GM20431 (cell line): ENCODE data around the gene PHF2.

ENCODE experiments used
- in situ Hi-C: fragments of 300-500 bp; cut with MseI, MboI; formaldehyde crosslinking; loops from one replicate; pipeline ENCODE4 v1.15.0; 2020; ENCODE audit warnings: low sequenced_read_pairs; ENCODE audit not compliant: unreplicated experiment

Gene PHF2

GRCh38 chr9:93684161-93684765 is 107.9 kb downstream of the PHF2 start:
- in situ Hi-C loops, result loop anchor here (10.0 to 25.0 kb wide), 2 partner anchors 271 to 528 kb away; partner anchors contain the start of gene BARX1

DNA sequence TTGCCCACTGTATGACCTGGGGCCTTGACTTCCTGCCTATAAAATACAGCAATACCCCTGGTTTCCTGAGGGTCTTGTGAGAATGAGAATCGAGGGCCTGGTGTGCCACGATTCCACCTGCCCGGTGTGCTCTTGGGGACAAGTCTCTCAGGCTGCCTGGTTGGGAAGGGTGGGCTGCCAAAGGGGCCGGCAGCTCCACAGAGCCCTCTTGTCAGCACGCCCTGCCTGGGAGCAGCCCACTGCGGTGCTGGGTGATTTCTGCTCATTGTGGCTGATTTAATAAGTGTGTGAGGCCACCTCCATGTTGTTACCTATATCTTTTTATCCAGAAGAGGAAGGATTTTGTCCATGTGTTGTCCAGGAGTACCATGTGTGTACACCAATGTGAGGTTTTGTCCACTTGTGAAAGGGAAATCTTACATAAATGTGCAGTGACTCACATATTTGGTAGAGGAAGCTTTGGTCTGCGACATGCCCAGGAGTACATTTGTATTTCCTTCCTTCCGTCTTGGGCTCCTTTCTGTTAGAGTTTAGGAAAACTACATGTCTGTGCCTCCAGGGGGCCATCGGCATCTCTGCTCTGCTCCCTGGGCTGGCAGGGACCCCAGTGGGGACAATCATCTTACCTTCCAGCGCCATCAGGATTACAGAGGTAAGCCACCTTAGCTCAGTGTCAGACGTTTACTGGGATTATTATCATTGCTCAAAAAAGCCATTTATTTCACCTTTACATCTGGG is 108.6 kb downstream of the PHF2 start:
- in situ Hi-C loops, result loop anchor here (10.0 to 25.0 kb wide), 2 partner anchors 270 to 527 kb away; partner anchors contain the start of gene BARX1

GRCh38 chr9:93686127-93686879 is 109.9 kb downstream of the PHF2 start:
- in situ Hi-C loops, result loop anchor here (10.0 to 25.0 kb wide), 2 partner anchors 268 to 526 kb away; partner anchors contain the start of gene BARX1

DNA sequence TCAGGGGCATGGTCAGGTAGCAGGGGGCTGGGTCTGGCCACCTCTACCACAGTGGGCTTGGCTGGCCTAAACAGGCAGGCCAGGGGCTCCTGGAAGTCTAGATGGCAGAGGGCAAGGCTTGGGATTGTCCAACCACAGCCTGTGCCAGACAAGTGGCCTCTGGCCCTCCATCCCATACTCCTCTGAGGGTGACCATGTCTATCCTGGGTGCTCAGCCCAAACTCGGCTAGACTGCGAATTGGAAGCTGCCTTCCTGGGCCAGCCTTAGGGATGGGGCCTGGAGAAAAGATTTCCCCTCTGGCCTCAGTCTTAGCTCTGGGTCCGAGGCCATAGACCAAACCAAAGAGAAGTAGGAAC is 110.5 kb downstream of the PHF2 start:
- in situ Hi-C loops, result loop anchor here (10.0 to 25.0 kb wide), 2 partner anchors 268 to 525 kb away; partner anchors contain the start of gene BARX1

DNA sequence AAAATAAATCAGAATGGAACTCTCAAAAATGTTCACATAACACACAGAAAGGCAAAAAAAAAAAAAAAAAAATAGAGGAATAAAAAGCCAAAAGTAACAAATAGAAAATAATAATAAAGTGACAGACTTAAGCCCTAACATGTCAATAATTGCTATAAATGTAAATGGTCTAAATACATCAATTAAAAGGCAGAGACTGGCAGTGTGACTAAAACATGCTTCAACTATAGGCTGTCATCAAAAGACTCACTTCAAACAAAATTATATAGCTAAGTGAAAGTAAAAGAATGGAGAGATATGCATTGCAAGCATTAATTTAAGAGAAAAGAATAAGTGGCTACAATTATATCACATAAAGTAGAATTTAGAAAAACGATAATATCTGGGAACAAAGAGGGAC is 114.2 kb downstream of the PHF2 start:
- in situ Hi-C loops, result loop anchor here (25.0 kb wide), 1 partner anchor 522 kb away; no protein-coding TSS in a partner anchor

- in situ Hi-C loops, result loop anchor here (25.0 kb wide), 1 partner anchor 519 kb away; no protein-coding TSS in a partner anchor
Observed at GRCh38 chr9:93693129-93693528, 116.7 kb downstream of the PHF2 start.

DNA sequence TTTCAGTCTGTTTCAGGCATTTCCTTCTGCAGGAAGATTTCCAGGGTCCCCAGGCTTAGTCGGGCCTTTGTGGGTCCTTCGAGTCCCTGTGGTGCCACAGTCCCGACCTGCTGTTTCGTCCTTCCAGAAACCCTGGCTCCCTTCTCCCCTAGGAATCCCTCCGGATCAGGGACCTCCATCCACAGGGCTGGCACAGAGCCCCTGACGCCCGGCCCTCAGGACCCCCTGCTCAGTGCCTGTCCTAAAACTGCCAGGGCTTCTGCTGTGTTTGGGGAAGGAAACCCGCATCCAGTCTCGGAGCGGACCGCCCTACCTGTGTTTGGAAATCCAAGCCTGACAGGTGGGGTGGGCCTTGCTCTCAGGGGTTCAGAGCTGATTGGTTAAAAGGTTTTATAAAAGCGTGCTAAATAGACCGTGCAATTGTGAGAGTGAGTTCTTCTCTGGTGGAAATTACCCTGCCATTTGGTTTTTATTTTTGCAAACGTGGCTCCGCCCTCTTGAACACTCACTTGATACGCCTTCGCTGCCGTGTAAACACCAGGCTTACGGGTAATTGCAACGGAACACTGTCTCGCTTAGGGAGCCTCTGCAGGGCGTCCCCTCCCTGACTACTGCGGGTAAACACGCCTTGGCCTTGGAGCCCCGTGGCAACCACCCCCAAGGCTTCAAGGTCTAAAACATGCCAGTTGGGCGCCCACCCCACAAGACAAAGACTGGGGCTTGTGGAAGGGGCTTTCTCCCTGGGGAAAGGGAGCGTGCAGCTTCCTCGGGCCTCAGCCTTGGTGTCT is 121.2 kb downstream of the PHF2 start:
- in situ Hi-C loops, result loop anchor here (25.0 kb wide), 1 partner anchor 515 kb away; no protein-coding TSS in a partner anchor

- in situ Hi-C loops, result loop anchor here (25.0 kb wide), 1 partner anchor 514 kb away; no protein-coding TSS in a partner anchor
Observed at GRCh38 chr9:93698140-93698908, 121.9 kb downstream of the PHF2 start.

GRCh38 chr9:93699650-93700049 is 123.3 kb downstream of the PHF2 start:
- in situ Hi-C loops, result loop anchor here (25.0 kb wide), 1 partner anchor 513 kb away; no protein-coding TSS in a partner anchor

DNA sequence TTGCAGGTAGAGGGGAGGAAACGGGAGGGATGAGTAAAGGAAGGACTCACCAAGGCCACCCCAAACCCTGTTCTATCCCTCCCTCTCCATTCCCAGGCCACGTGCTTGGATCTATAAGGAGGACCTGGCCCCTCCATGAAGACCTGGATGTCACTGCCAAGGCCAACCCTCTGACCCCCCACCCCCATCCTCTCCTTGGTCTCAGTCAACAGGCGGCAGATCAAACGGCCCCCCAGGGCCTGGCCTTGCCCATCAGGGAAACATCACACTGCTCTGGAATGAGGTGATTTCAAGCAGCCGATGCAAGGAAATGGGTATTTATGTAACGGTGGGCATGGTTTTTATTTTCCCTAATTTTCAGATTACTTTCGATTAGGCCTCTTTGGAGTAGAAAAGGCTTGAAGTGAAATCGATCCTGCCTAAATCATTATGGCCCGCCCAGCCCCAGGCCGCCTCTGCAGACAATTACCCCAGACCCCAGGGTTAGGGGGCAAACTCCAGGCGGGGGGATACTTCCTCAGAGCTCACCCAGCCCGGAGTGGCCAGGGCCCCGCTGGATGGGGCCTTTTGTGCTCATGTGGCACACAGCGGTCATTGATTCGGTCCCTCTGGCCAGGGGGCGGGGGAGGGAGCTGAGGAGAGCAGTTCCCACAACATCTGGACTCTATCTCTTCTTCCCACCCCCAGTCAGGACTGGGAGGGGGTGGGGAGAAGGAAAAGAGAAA is 125.3 kb downstream of the PHF2 start:
- in situ Hi-C loops, result no loop called here

DNA sequence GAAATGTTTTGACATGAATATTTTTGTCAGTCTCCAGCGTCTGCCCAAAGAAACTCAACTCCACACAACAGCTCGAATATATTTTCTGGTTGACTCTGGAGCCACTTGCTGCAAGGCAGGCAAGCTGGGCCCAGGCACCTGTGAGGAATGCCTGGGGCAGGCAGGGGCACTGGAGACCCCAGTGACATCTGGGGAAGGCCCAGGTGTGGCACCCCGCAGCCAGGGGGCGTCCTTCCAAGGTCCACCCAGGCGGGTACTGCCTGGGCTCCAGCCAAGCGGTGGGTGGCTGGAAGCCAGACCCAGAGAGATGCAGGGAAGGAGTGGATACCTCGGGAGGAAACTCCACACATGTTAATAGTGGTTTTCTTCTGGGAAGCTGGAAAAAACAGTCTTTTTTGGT is 125.9 kb downstream of the PHF2 start:
- in situ Hi-C loops, result no loop called here

DNA sequence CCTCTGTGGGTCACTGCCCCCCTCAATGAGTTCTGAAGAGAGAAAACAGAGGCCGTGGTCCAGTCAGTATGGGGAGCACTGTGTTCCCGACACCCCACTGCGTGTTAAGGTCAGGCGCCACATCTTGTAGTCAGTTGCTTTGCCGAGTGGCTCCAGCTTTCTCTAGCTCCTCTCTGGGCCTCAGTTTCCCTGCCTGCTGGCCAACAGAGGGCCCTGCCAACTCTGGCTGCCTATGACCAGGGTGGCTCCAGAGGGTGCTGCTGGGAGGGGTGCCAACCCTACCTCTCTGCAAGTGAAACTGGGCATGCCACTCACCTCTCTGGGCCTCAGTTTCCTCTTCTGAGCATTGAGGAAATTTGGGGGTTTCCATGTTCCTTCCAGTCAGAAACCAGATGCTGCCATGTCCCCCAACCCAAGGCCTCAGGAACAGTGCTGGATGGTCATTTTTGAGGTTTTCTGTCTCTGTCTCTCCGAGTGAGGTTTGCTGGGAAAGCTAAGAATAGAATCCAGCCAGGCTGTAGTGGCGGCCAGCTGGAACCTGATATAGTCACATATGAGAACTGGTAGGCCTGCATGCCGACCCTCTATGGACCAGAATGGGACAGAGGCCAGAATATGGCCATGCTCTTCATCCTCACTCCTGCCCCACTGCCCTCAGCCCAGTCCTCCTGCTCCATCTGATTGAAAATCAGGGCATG is 132.1 kb downstream of the PHF2 start:
- in situ Hi-C loops, result no loop called here

GRCh38 chr9:93708987-93709302 is 132.6 kb downstream of the PHF2 start:
- in situ Hi-C loops, result no loop called here

- in situ Hi-C loops, result no loop called here
Observed at GRCh38 chr9:93709600-93710369, 133.4 kb downstream of the PHF2 start.

DNA sequence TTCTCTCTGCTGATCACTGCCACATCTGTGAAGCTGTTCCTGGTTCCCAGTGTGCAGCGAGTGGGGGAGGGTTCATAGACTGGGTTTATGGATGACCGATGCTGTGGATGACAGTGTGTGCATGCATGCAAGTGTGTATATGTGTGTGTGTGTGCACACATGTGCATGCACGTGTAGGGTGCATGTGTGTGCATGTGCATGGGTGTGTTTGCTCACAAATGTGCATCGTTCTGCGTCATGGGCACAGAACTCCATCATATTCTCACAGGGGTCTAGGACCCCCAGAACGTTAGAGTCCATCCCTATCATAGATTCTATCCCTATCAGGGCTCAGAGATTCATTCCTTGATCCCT is 134.0 kb downstream of the PHF2 start:
- in situ Hi-C loops, result no loop called here

DNA sequence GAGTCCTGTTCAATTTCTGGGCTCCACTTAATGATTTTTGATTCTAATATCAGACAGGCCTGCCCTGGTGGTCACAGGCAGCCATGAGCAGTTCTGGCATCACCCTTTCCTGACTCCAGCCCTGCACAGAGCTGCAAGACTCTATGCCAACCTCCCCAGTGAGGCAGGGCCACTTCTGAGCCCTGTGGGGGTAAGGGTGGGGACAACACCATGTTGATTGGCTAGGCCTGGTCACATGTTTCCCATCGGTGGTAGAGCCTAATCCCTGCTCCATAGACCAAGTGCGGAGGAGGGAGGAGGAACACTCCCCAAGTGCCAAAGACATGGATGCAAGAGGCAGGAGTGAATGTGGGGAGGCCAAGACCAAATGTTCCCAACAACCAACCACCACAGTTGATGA is 134.6 kb downstream of the PHF2 start:
- in situ Hi-C loops, result no loop called here

- in situ Hi-C loops, result no loop called here
Observed at GRCh38 chr9:93712896-93713295, 136.5 kb downstream of the PHF2 start.
